HG03565 (cell line): ENCODE results near the gene EMC8.
"Not testable (repeated sequence)": the region's sequence is repeated elsewhere in the genome, so short reads cannot be mapped to it uniquely, and the experiment has no call there.

ENCODE experiments used
- ATAC-seq: cut with Tn5 transposase; IDR thresholded peaks from one replicate; pipeline ENCODE4 v1.9.1; 2021; ENCODE audit warnings: mild to moderate bottlenecking, moderate library complexity; ENCODE audit not compliant: unreplicated experiment

Gene EMC8

GRCh38 chr16:85835227-85835751 is 35.9 kb upstream of the EMC8 start:
- ATAC-seq: no peak

GRCh38 chr16:85834741-85835140 is 35.4 kb upstream of the EMC8 start:
- no peak for ATAC-seq

DNA sequence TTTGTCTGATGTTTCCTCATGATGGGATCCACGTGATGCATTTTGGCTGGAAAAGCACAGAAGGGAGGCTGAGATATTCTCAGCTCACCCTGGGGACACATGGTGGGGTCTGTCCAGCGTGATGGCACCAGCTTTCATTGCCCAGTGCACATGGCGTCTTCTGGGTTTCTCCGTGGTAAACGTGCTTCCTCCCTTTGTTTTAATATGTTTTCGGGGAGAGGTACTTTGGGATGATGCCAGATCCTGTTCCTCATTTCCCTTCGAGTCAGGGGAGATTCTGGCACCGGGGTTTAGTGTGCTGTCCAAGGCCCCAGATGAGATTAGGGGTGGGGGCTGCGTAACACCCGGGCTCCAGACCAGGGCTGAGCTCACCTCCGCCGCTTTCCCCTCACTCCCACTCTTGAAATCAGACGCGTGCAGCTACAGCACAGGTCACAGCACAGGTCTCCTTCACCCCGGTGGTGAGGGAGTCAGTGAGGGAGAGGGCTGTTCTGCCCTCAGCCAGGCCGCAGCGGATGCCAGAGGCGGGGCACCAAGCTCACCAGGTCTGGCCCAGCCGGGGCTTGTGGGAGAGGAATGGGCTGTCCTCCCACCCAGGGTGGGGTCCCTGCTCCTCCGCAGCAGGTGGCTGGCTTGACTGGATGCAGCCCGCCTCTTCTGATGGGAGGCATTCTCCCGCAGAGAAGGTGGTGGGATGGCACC is 34.0 kb upstream of the EMC8 start:
- ATAC-seq: no peak

DNA sequence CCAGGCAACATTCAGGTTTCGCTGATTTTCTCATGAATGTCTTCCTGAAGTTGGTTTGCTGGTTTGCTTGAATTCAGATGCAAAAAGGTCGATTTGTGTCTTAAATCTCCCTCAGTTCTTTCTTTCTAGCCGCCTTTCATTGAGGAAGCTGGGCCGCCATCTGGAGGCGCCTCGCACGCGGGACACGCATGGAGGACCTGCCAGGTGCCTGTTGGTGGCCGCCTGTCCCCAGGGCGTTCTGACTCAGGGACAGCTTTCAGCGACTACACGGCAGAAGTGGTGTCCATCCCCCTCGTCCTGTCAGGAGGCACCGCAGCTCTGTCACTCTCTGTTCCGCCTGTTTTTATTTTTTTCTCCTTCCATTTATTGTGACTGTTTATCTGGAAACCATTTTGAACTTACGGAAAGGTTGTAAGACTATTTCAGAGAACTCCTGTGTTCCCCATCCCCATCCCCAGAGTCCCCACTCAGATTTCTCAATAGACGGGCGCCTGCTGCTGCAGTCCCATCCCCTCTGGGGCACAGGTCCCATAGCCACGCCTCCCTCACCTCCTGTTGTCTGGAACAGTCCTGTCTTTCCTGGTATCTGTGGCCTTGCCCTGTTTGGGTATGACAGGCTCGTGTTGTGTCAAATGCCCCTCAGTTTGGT is 33.4 kb upstream of the EMC8 start:
- ATAC-seq: no peak

DNA sequence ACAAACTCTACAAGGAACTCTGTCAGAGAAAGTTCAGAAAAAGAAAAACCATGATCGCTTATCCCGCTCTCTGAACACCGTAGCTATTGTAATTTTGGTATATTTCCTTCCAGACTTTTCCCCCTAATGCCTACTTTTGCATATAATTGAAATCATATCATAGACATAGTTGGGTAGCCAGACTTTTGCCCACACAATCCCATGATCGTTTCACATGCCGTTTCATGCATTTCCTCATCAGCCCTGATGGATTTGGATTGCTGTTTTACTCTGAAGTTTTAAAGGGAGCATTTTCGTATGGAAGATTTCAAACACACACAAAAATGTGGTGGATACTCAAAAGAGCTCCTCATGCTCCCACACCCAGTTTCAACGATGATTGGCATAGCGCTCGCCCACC is 31.5 kb upstream of the EMC8 start:
- ATAC-seq: no peak

GRCh38 chr16:85829751-85830445 is 30.6 kb upstream of the EMC8 start:
- ATAC-seq: no peak

DNA sequence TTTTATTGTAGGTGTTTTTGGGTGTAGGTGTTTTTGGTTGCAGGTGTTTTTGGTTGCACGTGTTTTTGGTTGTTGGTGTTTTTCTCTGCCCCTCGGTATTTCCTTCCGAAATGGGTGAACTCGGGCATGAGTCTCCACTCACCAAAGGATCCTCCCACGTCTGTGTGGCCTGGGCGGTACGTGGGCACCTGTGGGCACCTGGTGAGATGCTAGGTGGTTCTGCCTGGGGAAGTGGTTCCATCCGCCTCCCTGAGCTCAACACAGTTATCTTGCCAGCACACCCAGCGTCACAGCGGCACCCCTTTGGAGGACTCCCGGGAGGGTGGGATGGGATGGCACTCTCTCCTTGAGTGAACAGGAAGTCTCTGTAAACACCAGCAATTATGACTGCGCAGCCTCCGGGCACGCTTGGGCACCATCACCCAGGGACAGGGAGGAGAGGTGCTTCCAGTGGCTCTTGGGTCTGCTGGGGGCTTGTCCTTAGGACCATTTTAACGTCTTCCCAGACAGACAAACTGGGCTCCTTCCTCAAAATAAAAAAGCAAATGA is 29.9 kb upstream of the EMC8 start:
- ATAC-seq: no peak

DNA sequence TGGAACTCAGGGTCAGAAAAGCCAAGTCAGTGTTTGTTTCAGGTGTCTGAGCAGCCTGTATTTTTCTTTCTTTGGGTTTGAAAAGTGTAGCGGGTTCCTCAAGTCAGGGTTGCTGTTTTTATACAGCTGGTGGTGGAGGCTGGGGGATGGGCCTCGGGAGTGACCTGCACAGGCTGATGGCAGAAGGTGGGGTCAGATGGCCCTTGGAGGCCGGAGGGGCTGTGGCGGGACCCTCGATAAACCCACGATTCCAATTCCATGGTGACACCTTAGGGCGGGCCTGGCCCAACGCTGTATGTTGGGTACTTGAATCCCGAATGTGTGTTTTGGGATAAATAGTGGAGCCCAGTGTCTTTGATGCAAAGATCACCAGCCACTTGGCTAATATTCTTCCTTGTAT is 28.8 kb upstream of the EMC8 start:
- ATAC-seq: no peak

DNA sequence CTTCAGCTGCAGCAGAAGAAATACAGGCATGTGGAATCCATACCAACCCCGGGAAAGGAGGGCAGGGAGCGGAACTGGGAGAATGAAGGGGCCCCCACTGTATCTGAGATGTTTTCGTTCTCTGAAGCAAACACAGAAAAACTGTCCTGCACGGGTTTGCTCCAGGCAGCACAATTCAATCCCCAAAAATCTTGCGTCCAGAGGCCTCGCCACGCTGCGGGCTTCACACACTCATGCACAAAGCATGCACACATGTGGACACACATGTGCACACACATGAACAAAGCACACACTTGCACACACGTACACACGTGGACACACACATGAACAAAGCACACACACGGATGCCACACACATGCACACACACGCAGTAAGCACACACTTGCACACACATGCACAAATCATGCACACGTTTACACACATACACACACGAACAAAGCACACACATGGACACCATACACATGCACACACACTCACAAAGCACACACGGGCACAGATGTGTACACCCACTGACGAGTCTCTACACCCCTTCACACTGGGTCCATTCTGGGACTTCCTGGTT is 27.4 kb upstream of the EMC8 start:
- ATAC-seq: no peak

DNA sequence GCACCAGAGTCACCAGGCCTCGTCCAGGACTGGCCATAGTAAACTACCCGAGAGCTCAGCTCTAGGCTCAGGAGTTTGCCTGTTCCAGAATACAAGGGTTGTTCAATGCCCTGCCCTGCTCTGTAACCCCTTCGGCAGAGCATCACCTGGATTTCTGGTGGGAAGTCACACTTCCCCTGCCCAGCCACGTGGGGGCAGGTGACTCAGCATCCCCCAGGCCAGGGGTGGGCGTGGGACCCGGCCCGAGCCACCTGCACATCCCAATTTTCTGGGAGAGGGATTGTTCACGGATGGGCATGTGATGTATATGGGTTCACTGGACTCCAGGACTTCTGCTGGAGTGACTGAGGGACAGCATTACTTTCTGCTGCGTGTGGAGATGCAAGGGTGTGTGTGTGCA is 26.0 kb upstream of the EMC8 start:
- ATAC-seq: no peak

DNA sequence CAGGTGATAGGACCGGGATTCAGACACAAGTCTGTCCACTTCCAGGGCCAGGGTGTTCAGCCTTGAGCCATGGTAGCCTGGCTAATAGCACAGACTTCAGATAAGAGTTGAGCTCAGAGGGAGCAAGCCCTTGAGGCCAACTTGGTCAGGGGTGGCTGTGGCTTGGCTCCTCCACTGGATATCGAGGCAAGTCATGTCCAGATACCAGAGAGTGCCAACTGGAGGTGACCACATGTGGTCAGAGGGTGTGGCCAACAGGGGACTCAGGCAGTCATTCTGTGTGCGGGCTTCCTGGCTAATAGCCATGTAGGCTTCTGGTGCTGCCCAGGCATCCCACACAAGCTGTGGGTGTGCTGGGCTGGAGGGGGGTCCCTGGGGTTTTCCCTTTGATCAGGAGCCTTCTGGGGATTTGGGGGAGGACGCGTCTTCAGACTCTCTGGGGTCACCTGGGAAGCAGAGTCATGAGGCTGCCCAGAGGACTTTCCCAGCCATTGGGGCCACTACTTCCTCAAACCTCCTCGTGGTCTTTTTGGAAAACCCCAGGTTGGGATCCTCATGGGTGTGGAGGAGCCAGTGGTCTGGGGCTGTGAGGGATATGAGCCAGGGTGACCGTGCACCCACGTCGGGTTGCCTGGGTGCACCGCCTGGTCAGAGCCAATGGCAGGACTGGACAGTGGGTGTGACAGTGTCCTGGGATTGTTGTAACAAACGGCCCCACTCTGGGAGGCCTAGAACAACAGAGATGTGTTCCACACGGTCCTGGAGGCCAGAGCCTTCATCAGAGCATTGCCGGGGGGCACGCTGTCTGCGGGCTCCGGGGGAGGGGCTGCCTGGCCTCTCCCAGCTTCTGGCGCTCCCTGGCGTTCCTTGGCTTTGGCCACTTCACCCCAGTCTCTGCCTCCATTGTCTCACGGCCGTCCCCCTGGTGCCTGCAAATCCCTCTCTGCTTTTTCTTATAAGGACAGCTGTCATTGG is 25.1 kb upstream of the EMC8 start:
- ATAC-seq: no peak

- no peak for ATAC-seq
Observed at GRCh38 chr16:85823328-85823920, 24.1 kb upstream of the EMC8 start.

DNA sequence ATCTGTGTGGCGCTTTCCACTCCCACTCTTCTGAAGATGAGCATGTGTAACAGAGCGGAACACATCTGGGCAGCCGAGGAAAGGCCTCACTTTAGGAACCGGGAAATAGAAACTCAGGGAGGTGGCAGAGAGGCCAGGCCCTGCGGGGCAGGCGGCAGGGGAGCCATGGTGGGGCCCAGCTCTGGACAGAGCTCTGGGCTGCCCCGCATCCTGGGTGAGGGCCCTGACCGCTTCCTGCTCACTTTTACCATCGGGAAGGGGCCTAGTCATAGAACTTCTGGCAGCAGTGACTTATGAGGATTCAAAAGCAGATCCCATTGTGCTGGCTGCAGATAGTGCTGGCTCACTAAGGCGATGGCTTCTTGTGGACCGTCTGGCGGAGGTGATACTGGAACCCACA is 22.8 kb upstream of the EMC8 start:
- ATAC-seq: no peak

DNA sequence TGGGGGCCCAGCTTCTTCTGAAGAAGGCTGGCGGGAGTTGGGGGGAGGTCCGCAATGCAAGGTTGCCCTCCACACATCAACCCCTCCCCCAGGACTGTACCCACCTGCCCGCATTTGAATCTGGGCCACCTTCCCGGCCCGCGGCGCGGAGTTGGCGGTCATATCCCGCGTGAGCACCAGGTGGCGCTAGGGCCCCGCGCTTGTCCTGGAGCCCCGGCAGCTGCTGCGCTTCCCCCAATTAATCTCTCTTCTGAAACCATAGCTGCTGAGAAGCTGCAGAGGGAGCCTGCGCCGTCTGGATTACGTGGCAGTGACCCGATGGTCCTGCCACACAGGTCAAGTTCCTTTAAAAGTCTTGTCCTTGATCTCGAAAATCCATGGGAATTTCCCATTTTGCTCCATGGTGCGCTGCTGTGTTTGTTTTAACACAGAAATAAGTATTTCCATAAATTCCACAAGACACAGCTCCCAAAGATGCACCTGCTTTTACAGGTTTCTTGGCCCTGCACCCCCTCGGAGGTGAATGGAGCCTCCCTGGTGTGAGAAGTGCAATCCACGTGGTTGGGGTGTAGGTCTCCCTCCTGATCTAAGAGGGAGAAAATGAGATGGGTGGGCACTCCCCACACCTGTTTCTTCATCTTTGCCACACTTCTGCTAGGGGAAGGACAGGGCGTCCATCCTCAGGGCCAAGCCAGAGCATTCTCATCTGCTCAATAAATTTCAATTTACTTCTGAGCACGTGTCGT is 22.2 kb upstream of the EMC8 start:
- peak; percentile 63 for ATAC-seq

GRCh38 chr16:85820604-85821372 is 21.4 kb upstream of the EMC8 start:
- ATAC-seq: no peak

DNA sequence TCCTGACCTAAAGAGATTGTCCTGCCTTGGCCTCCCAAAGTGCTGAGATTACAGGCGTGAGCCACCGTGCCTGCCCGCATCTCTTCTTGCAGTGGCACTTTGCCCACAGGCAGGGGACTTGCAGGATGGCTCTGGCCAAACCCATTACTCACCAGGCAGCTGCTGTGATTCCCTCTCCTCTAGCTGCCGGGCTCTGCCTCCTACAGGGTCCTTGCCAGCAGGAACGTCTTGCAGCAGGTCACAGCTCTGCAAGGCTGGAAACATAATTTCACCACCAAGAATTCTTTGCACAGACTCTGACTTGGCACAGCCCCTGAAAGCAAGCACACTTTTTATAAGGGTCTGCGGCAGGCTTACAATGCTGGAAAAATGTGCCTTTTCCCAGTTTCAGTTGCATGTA is 20.4 kb upstream of the EMC8 start:
- no peak for ATAC-seq

DNA sequence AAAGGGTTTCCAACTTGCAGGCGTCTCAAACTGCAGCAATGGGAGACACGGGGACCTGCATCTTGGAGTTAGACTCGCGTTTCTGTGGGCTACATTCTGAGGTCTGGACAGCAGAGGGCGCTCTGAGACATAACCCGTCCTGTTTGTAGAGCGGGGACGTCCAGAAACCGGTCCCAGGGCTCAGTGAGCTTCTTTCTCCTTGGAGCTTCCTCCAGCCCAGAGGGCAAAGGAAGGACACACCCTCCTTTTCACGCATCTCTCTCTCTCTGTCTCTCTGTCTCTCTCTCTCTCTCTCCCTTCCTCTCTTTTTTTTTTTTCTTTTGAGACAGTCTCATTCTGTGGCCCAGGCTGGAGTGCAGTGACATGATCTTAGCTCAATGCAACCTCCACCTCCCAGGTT is 19.9 kb upstream of the EMC8 start:
- no peak for ATAC-seq

- not testable (repeated sequence) for ATAC-seq
Observed at GRCh38 chr16:85817195-85817594, 17.9 kb upstream of the EMC8 start.
